ENCODE results near the gene BMPR1A. TPM values are rescaled to one million over a fixed set of nuclear protein-coding genes. Genes with fewer than 3 reads are reported as not detected.

Gene BMPR1A
- total and polyA plus RNA-seq, 2 experiments from 2014 or later = 14.2 to 82.5 TPM

- H3K79me2 ChIP-seq (replicated peaks; ENCODE audit: insufficient read depth) = no peaks in the 10 kb centered on the region
- no peaks in the 10 kb centered on the region for H3K9me3 Mint-ChIP-seq
- no peak overlapping the region for H3K27ac Mint-ChIP-seq
- H3K4me3 Mint-ChIP-seq = no peak overlapping the region
- H3K4me1 ChIP-seq (ENCODE audit: insufficient read depth) = no peaks in the 10 kb centered on the region
- peaks cover 66% of the 10 kb centered on the region for H3K36me3 Mint-ChIP-seq (ENCODE audit: low read depth)
- no peak overlapping the region for H3K4me2 ChIP-seq
- no peaks in the 10 kb centered on the region for H3K9me2 ChIP-seq (ENCODE audit: insufficient read depth)
- no peak overlapping the region for H3K4me3 ChIP-seq
- no peak overlapping the region for H2AFZ ChIP-seq
- peaks cover 10% of the 10 kb centered on the region; the same call in 1 of the 2 replicates for H4K20me1 ChIP-seq (replicated peaks; ENCODE audit: insufficient read depth)
- TF ChIP-seq ZNF462 (CRISPR knock-in tag; IDR thresholded peaks at IDR 0.05) (no peak), REST (IDR thresholded peaks at IDR 0.05; ENCODE audit: unreplicated experiment) (no peak), ZNF114 (CRISPR knock-in tag; IDR thresholded peaks at IDR 0.05) (no peak), NANOG (IDR thresholded peaks at IDR 0.05; ENCODE audit: borderline replicate concordance) (no peak), ZNF331 (CRISPR knock-in tag; IDR thresholded peaks at IDR 0.05; ENCODE audit: low read depth) (no peak), ETS1 (IDR thresholded peaks at IDR 0.05) (no peak)
- H3K27ac ChIP-seq (ENCODE audit: low read depth) = no peak overlapping the region
- no peaks in the 10 kb centered on the region for H3K4me1 Mint-ChIP-seq
- no peaks in the 10 kb centered on the region for H3K27me3 Mint-ChIP-seq (ENCODE audit: insufficient read depth, low read depth, poor library complexity)
- H3K36me3 ChIP-seq (ENCODE audit: insufficient read depth) = peaks cover 56% of the 10 kb centered on the region
- H3K27me3 ChIP-seq (ENCODE audit: insufficient read depth) = no peaks in the 10 kb centered on the region
- peaks cover 6% of the 10 kb centered on the region; the same call in 1 of the 2 replicates for H3F3A ChIP-seq (replicated peaks; ENCODE audit: low read depth)
- ATAC-seq = no peak
- DNase-seq (ENCODE audit: low spot score) = no peak
Measured at GRCh38 chr10:86922553-86922961, 166.1 kb downstream of the BMPR1A start.
